Mucosa of gallbladder (tissue), 1 donor: ENCODE measurements around the gene PTPRM. TPM values are rescaled to one million over a fixed set of nuclear protein-coding genes. Genes with fewer than 3 reads are reported as not detected.

Experiments
- DNase-seq: peaks from one replicate; pipeline ENCODE4 v3.0.0-alpha.2; 2020; ENCODE audit warnings: low spot score
- total RNA-seq: library from RNA; stranded (reverse); gene quantifications from one replicate; pipeline ENCODE4 v1.2.1, GENCODE V29; 2021
- donor health status: DM: no; HTN: no; CAD: no.

PTPRM gene
- total RNA-seq, 1 donor from 2014 or later = 61.5 TPM

- no peak for DNase-seq
Measured at GRCh38 chr18:8324343-8325065, 757.4 kb downstream of the PTPRM start.

- no peak for DNase-seq
Measured at GRCh38 chr18:8326763-8327394, 759.8 kb downstream of the PTPRM start.

DNA sequence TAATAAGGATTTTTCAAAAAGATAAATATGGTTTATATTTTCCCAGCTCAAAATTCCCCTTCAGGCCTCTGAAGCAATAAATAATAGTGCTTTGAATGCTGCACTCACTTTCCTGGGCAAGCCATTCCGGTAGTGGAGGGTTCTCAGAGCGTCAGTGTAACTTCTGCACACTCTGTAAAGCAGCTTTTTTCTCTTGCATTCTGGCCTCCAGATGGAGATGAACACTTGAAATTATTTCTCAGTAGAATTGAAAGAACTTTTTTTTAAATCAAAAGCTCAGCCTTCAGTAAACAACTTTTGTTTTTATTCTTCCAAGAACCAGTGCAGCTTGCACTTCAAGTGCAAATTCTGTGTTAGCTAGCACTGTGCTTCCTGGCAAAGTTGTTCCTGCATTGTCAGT, 761.0 kb downstream of the PTPRM start:
- DNase-seq = no peak

DNA sequence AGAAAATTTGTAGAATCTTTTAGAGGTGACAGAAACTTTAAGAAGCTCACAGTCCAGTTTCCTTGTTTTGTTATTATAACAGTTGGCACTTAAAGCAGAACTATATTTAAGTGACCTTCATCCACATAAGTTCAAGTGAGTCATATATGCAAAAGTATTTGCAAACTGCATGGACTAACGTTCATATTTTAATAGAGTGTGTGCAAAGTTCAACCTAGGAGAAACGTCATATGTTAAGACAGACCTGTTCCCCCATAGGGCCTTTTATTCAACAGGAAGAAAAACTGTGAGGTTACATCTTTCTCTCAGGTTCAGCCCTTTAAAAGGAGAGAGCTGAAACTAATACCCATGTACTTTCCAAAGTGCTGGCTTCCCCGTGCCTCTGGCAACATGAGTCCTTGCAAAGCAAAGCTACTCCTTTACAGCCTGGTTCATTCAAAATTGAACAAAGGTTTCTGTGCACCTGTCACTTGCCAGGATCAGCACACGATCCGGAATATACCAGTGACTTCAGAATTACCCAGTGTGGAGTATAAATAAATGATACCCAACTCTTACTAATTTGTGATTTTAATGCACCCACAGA, 762.2 kb downstream of the PTPRM start:
- DNase-seq = no peak

DNA sequence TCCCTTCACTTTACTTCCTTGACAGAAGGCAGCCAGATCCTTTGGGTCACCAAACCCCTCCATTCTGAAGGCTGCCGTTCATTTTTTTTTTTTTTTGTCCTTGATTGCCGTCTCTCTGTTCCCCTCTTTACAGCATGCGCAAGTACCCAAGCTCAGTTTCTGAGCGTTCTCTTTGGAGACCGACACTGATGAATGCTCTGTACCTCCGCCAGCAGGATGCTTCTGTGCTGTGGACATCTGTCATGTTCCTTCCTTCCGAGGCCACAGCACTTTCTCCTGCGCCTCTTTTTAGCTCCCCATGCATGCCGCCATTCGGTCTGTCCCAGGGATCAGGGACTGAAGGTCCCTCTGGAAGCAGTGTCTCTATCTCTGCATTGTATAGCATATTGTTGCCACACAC, 763.5 kb downstream of the PTPRM start:
- DNase-seq = no peak

GRCh38 chr18:8332286-8332685, 765.2 kb downstream of the PTPRM start:
- DNase-seq = no peak

DNA sequence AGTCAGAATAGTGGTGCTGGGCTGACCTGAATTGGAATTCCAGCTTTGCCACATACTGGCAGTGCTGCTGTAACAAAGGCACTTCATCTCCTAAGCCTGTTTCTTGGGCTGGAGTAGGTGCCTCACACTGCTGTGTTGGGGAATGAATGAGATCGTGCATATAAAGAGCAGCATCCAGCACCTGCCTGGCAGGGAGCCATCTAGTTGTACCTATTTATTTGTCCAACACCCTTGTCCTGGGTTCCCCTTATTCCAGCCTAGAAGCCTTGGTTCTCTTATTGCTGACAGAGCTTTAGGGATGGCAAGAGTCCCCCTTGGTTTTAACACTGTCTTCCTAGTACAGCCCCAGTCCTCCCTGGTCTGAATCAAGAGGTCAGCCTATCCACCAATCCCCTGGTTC, 766.8 kb downstream of the PTPRM start:
- no peak for DNase-seq

DNA sequence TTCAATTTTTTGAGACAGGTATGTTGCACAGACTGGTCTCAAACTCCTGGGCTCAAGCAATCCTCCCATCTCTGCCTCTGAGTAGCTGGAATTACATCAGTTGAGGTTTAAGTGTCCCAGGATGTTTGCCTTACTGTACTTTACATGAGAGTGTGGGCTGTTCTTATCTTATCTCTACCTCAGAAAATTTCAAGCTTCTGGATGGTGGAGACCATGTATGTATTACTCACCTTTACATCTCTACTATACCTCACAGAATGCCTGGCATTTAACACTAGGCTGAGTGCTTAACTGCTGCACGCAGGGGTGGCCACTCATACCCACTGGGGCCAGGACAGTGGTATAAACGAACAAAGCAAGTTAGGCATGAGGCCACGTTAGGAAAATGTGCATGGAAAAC, 770.1 kb downstream of the PTPRM start:
- DNase-seq = no peak

GRCh38 chr18:8339210-8339609, 772.1 kb downstream of the PTPRM start:
- no peak for DNase-seq

DNA sequence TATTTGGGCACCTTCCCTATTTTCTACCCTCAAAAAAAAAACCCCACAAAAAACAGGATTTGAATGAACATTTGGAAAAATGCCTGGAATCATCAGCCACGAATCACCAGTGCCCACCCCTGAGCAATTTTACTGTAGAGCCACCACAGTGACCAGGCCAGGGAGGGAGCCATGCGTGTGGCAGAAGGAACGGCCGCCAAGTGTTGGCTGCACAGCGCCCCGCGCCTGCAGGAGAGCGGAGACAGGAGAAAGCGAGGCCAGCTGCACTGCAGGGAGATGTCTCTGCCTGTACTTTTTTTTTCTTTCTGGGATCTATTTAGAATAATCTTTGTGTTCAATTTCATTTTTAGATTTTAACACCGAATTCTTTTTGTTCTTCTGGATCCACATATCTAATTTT, 772.8 kb downstream of the PTPRM start:
- no peak for DNase-seq

DNA sequence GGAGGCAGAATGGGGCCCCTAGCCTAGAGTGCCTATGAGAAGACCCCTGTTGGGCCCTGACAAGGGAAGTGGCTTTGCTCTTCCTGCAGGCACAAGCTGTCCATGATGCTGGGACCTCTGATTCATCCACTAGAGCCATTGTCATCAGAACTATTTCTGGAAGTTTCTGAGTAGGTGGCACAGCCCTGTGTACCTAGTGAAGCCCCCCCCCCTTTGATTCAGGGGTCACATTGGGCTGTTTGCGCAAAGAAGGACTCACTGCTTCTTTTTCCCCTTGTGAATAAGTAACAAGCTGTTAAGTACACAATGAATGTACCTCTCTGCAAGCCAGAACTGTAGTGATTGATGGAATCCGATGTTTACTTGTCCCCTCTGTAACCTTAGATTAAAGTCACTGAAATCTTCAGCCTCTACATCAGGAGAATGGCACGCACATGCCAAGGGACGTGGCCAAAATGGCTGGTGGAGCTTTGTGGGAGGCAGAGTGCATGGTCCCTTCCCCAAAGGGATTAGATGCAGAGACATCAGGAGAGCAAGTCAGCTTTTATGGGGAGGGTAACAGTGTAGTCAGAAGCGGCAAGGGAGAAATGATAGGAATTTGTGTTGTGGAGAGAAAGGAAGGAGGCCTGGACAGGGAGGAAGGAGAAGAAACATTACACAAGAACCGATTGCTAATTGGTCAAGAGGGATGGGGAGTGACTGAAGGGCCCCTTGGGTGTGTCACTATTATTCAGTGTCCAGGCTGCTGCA, 774.5 kb downstream of the PTPRM start:
- DNase-seq = peak; percentile 61

- DNase-seq = no peak
Measured at GRCh38 chr18:8348051-8348720, 781.1 kb downstream of the PTPRM start.

- no peak for DNase-seq
Measured at GRCh38 chr18:8349608-8350323, 782.6 kb downstream of the PTPRM start.

DNA sequence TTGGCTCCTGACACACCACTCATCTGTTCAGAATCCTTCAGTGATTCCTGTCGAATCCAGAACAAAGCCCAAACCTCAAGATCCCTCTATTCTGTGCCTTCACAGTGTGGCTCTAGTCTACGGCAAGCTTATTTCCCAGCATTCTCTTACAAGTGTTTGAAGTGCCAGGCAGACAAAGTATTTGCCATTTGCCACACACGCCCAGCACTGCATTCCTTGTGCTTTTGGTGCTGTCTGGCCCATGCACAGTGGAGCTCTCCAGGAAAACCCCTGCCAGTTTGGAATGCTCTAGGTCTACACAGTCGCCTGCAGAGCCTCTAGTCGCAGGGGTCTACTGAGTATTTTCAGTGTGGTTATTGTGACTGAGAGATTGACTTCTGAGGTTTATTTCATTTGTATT, 783.5 kb downstream of the PTPRM start:
- no peak for DNase-seq

GRCh38 chr18:8351161-8351560, 784.0 kb downstream of the PTPRM start:
- DNase-seq = no peak

DNA sequence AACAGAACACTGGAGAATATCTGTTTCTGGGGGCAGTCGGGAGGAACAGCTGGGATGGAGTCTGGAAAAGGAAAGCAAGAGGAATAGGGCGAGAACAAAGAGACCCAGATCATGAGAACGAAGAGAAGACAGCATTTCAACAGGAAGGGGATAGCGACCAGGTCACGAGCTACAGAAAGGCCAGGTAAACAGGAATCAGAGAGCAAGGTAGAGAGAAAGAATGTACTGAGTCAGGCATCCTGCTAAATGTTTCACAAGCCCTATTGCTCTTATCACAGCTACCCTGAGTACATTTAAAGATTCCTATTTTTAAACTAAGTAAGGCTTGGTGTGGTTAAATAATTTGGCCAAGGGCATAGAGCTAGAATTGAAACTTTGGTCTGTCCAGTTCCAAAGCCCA, 787.2 kb downstream of the PTPRM start:
- DNase-seq = no peak

DNA sequence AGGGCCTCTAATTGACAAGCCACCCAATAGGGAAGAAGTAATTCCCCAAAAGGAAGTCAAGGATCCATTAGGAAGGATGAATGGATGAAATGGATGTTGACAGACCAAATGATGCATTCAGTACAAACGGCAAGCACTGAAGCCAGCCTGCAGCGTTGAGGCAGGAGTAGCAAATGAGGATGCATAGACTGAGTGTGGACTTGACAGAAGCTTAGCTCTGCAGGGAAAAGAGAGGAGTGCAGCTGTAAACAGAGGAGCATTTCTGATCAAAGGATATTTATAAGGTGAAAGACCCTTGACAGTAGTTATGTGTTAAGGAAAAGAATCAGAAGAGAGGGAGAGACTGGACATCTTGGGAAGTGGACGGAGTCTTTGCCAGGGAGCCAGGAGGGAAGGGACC, 788.9 kb downstream of the PTPRM start:
- no peak for DNase-seq

GRCh38 chr18:8357320-8357719, 790.2 kb downstream of the PTPRM start:
- no peak for DNase-seq

- DNase-seq = no peak
Measured at GRCh38 chr18:8358033-8358765, 791.1 kb downstream of the PTPRM start.

- DNase-seq = no peak
Measured at GRCh38 chr18:8359076-8359475, 792.0 kb downstream of the PTPRM start.

DNA sequence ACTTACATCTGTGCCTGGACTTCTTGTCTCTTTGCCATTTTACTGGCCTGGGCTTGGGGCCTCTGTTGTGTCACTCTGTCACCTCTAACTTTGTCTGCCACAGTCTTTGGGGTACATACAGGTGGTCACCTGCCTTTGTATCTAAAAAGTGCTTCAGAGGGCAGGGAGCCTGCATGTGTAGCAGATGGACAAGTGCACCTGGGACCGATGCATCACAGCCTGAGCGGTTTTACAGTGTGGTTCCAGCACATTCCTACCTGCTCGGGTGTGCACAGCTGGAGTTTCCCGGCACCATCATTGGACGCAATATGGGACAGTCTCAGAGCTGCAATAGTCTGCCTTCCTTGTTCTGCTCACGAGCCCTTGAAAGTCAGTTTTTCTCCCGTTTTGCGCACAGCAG, 792.4 kb downstream of the PTPRM start:
- no peak for DNase-seq
